GM21381 (cell line): Measurements from ENCODE around the gene TNRC18.
"Not testable (repeated sequence)": the region's sequence is repeated elsewhere in the genome, so short reads cannot be mapped to it uniquely, and the experiment has no call there.

ENCODE experiments used
- ATAC-seq: cut with Tn5 transposase; IDR thresholded peaks from one replicate; pipeline ENCODE4 v1.9.1; 2021; ENCODE audit warnings: mild to moderate bottlenecking, moderate library complexity; ENCODE audit not compliant: unreplicated experiment

The TNRC18 gene

GRCh38 chr7:5279734-5280133 lies 143.9 kb downstream of the TNRC18 start:
- ATAC-seq, result no peak

- no peak for ATAC-seq
Measured at GRCh38 chr7:5278766-5279165, 144.9 kb downstream of the TNRC18 start.

- no peak for ATAC-seq
Measured at GRCh38 chr7:5276611-5277010, 147.0 kb downstream of the TNRC18 start.

GRCh38 chr7:5276123-5276522 lies 147.5 kb downstream of the TNRC18 start:
- ATAC-seq, result not testable (repeated sequence)

- not testable (repeated sequence) for ATAC-seq
Measured at GRCh38 chr7:5275510-5275909, 148.1 kb downstream of the TNRC18 start.

GRCh38 chr7:5274985-5275431 lies 148.6 kb downstream of the TNRC18 start:
- not testable (repeated sequence) for ATAC-seq

GRCh38 chr7:5274441-5274840 lies 149.2 kb downstream of the TNRC18 start:
- ATAC-seq, result no peak

GRCh38 chr7:5273831-5274405 lies 149.7 kb downstream of the TNRC18 start:
- ATAC-seq, result not testable (repeated sequence)

GRCh38 chr7:5270788-5271187 lies 152.8 kb downstream of the TNRC18 start:
- no peak for ATAC-seq

- not testable (repeated sequence) for ATAC-seq
Measured at GRCh38 chr7:5269992-5270657, 153.5 kb downstream of the TNRC18 start.

- not testable (repeated sequence) for ATAC-seq
Measured at GRCh38 chr7:5267829-5268228, 155.8 kb downstream of the TNRC18 start.

- ATAC-seq, result no peak
Measured at GRCh38 chr7:5266191-5267028, 157.2 kb downstream of the TNRC18 start.

- no peak for ATAC-seq
Measured at GRCh38 chr7:5265320-5266190, 158.1 kb downstream of the TNRC18 start.

- ATAC-seq, result not testable (repeated sequence)
Measured at GRCh38 chr7:5263066-5263465, 160.6 kb downstream of the TNRC18 start.

GRCh38 chr7:5260530-5261068 lies 163.0 kb downstream of the TNRC18 start:
- not testable (repeated sequence) for ATAC-seq
